Measurements from ENCODE around the gene SLC30A2. TPM values are rescaled to one million over a fixed set of nuclear protein-coding genes. Genes with fewer than 3 reads are reported as not detected.
A peak's percentile ranks its signal among the peaks of the same experiment; 100 is the strongest.

The SLC30A2 gene
- total and polyA plus RNA-seq, 8 donors, result 24.1 to 142 (median 47.0) TPM

DNA sequence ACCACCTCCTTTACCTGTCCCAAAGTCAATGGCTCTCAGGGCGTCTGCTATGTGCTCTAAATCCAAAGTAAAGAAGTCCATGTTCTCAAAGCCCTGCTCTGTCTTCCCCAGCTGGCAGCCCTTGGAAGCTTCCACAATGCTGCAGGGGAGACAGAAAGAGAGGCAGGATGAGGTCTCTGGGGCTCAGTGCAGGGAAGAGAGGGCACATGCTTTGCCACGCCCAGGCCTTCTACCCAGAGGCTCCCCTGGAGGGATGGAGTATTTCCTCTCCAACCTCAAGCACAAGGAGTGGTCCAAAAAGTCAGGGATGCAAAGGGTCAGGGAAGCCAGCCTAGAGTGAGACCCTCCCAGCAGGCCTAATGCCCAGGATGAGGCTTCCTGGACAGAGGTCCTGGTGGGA lies 11.3 kb upstream of the SLC30A2 start:
- Histone ChIP-seq H3K36me3 (no peaks in the 10 kb centered on the region), H3K4me1 (no peaks in the 10 kb centered on the region), H3K27me3 (no peaks in the 10 kb centered on the region), H3K9me3 (no peaks in the 10 kb centered on the region), H3K27ac (no peak overlapping the region), H3K4me3 (no peak overlapping the region)
- TF ChIP-seq, protein P1, sequence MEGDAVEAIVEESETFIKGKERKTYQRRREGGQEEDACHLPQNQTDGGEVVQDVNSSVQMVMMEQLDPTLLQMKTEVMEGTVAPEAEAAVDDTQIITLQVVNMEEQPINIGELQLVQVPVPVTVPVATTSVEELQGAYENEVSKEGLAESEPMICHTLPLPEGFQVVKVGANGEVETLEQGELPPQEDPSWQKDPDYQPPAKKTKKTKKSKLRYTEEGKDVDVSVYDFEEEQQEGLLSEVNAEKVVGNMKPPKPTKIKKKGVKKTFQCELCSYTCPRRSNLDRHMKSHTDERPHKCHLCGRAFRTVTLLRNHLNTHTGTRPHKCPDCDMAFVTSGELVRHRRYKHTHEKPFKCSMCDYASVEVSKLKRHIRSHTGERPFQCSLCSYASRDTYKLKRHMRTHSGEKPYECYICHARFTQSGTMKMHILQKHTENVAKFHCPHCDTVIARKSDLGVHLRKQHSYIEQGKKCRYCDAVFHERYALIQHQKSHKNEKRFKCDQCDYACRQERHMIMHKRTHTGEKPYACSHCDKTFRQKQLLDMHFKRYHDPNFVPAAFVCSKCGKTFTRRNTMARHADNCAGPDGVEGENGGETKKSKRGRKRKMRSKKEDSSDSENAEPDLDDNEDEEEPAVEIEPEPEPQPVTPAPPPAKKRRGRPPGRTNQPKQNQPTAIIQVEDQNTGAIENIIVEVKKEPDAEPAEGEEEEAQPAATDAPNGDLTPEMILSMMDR (IDR thresholded peaks at IDR 0.05), result no peak
- WGBS, 2 donors, result 86 to 94% methylated on average over 2 of the region's 2 CpGs
- DNase-seq, result no peak
- intact Hi-C loops (cut with DNase I), result no loop called here
- no peak for FAIRE-seq
- ATAC-seq, result no peak

DNA sequence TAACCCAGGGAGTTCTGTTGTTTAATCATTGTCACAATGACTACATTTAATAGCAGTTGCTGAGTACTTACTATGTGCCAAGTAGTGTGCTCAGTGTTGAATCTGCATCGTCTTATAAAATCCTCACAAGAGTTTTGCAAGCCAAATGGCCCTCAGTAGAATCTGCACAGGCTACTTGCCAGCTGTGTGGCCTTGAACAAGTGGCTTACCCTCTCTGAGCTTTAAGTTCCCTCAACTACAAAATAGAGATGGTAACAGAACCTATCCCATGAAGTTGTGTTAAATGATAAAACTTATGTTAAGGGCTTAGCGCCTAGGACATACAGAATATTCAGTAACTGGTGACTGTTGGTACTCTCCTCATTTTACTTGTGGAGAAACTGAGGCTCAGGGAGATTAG lies 9.1 kb upstream of the SLC30A2 start:
- H3K27me3 ChIP-seq, result no peaks in the 10 kb centered on the region
- intact Hi-C loops (cut with DNase I), result no loop called here
- TF ChIP-seq, protein P1 (IDR thresholded peaks at IDR 0.05), result no peak
- H3K4me3 ChIP-seq, result no peak overlapping the region
- H3K4me1 ChIP-seq, result no peaks in the 10 kb centered on the region
- no peak for DNase-seq
- H3K36me3 ChIP-seq, result no peaks in the 10 kb centered on the region
- H3K9me3 ChIP-seq, result no peaks in the 10 kb centered on the region
- ATAC-seq, result no peak
- 66 to 77% methylated on average over 2 of the region's 2 CpGs for WGBS, 2 donors
- no peak overlapping the region for H3K27ac ChIP-seq
- FAIRE-seq, result no peak

DNA sequence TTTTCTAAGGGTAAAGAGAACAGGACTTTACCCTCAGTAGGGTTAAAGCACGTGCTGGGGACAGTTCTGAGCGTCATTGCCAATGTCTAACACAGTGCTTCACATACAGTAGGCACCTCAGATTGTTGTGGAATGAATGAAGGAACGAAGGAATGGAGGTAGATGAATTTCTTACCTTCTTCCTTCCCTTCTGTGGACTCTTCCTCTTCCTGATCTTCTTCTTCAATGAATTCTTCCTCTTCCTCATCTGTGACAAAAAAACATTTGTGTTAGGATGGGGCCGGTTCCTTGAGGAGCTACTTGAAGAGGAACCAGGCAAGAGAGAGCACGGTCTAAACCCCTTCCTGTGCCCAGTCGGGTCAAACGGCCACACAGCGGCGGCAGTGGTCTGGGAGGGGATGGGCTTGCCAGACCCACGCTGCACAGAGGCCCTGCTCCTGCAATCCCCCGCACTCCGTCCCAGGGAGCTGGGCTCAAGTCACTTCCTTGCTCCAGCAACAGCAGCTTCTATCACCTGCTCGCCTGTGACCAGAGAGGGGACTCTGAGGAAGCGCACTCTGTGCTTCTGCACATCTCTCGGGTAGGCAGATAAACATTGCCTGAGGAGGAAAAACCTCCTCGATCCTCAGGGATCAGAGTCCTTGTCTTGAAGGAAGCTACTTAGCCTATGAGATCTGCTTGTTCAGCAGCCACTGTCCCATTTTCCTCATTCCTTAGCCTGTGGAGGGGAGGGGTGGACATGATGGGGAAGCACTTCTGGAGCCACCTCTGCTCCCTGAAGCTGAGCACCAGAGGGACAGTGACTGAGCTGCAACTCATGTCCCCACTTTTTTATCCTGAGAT lies 8.0 kb upstream of the SLC30A2 start:
- TF ChIP-seq, protein P1 (IDR thresholded peaks at IDR 0.05), result no peak
- Histone ChIP-seq H3K4me1 (no peaks in the 10 kb centered on the region), H3K27ac (no peak overlapping the region), H3K4me3 (no peak overlapping the region), H3K9me3 (no peaks in the 10 kb centered on the region), H3K27me3 (no peaks in the 10 kb centered on the region), H3K36me3 (no peaks in the 10 kb centered on the region)
- FAIRE-seq (no peak), ATAC-seq (no peak), DNase-seq (peak in 1 of 6 donors; percentile 56)
- intact Hi-C loops (cut with DNase I), result no loop called here
- WGBS, 2 donors, result 74 to 79% methylated on average over 16 of the region's 16 CpGs

DNA sequence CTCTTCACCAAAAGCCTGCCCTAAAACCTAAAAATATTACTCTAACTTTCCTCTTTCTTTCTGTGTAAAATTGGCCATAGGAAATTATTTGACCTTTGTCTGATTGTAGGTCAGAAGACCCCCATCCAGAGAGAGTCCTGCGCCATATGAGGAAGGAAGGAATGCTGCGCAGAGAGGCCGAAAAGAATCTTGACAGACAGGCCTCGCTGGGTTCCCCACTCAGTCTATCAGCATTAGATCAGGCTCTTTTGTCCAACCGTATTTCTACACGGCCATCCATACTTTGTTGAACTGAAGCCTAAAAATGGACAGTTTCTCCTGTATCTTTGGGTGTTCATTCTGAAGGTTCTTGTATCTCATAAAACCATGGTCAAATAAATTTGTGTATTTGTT lies 4.3 kb upstream of the SLC30A2 start:
- ATAC-seq, result no peak
- no peaks in the 10 kb centered on the region for H3K36me3 ChIP-seq
- no peaks in the 10 kb centered on the region for H3K9me3 ChIP-seq
- DNase-seq, result no peak
- TF ChIP-seq, protein P1 (IDR thresholded peaks at IDR 0.05), result no peak
- no peak for FAIRE-seq
- 92 to 95% methylated on average over 6 of the region's 6 CpGs for WGBS, 2 donors
- peaks cover 0 to 9% (median 0%) of the 10 kb centered on the region in 3 donors for H3K4me1 ChIP-seq
- no peak overlapping the region for H3K4me3 ChIP-seq
- H3K27ac ChIP-seq, result no peak overlapping the region
- intact Hi-C loops (cut with DNase I), result no loop called here
- H3K27me3 ChIP-seq, result no peaks in the 10 kb centered on the region

Measured in pancreas (tissue), 10 donors.